ENCODE results near the gene FGD4. TPM values are rescaled to one million over a fixed set of nuclear protein-coding genes. Genes with fewer than 3 reads are reported as not detected.

FGD4 gene
- total and polyA plus RNA-seq, 2 of the 4 experiments (the other 2 are of a cell fraction) = 2.1 to 8.8 TPM

GRCh38 chr12:32377344-32378055, 21.9 kb upstream of the FGD4 start:
- Histone ChIP-seq H3K4ac (ENCODE audit: low read depth, low read length) (no peak overlapping the region), H4K20me1 (ENCODE audit: insufficient read depth, low read length) (no peaks in the 10 kb centered on the region), H3K27ac (ENCODE audit: insufficient read depth, low read length) (no peak overlapping the region), H3K23ac (ENCODE audit: low read depth, low read length) (no peak overlapping the region), H3K56ac (ENCODE audit: extremely low read depth, insufficient read depth, low read length) (no peak overlapping the region), H2BK15ac (ENCODE audit: low read depth, low read length) (no peak overlapping the region), H2AFZ (replicated peaks; ENCODE audit: low read length, poor library complexity) (no peak overlapping the region), H4K5ac (ENCODE audit: low read depth, low read length) (no peak overlapping the region), H4K8ac (ENCODE audit: low read depth in 2 of 2, low read length in 2 of 2) (no peak overlapping the region), H3K9me3 (ENCODE audit: control insufficient read depth, insufficient read depth, low read length) (no peaks in the 10 kb centered on the region), H3K4me1 (ENCODE audit: control insufficient read depth, insufficient read depth, low read length) (no peaks in the 10 kb centered on the region), H3K9me1 (ENCODE audit: insufficient read depth, low read length) (no peaks in the 10 kb centered on the region), H3K9ac (ENCODE audit: low read depth, low read length) (no peak overlapping the region), H3K14ac (replicated peaks; ENCODE audit: low read depth, low read length) (no peak overlapping the region), H4K91ac (ENCODE audit: insufficient read depth, low read depth, low read length) (no peak overlapping the region), H3K4me3 (ENCODE audit: insufficient read depth, low read depth, low read length) (no peak overlapping the region), H2AK9ac (replicated peaks; ENCODE audit: low read depth, low read length, poor library complexity) (no peak overlapping the region), H3K4me2 (ENCODE audit: low read depth, low read length) (no peak overlapping the region), H3K79me1 (ENCODE audit: low read depth in 1 of 2, low read length in 2 of 2) (no peaks in the 10 kb centered on the region), H2BK5ac (ENCODE audit: low read depth, low read length, poor library complexity, severe bottlenecking) (no peak overlapping the region), H2BK120ac (ENCODE audit: low read depth, low read length) (no peak overlapping the region), H2AK5ac (ENCODE audit: low read depth, low read length) (no peak overlapping the region), H3K18ac (ENCODE audit: low read depth, low read length) (no peak overlapping the region), H2BK20ac (ENCODE audit: low read depth, low read length) (no peak overlapping the region), H3K36me3 (ENCODE audit: control insufficient read depth, insufficient read depth, low read length) (no peaks in the 10 kb centered on the region; the same call in 1 of the 2 replicates), H3K27me3 (ENCODE audit: control insufficient read depth, insufficient read depth, low read length) (no peaks in the 10 kb centered on the region)
- BruUV-seq (replicated peaks) = no TSS peak
- no peak for TF ChIP-seq BHLHE40 (IDR thresholded peaks at IDR 0.05; ENCODE audit: low read depth, low read length)
- TF ChIP-seq SMC3 (IDR thresholded peaks at IDR 0.05; ENCODE audit: low read depth, low read length) = no peak
- TF ChIP-seq RCOR1 (IDR thresholded peaks at IDR 0.05; ENCODE audit: insufficient replicate concordance, low read length) = no peak
- no peak for TF ChIP-seq USF2 (IDR thresholded peaks at IDR 0.05; ENCODE audit: low read depth, low read length)
- no peak for TF ChIP-seq POLR2A (IDR thresholded peaks at IDR 0.05; ENCODE audit: low read depth, low read length)
- TF ChIP-seq MAZ (IDR thresholded peaks at IDR 0.05; ENCODE audit: borderline replicate concordance, low read depth, low read length) = no peak
- TF ChIP-seq NFE2L2 (IDR thresholded peaks at IDR 0.05; ENCODE audit: low read depth, low read length) = no peak
- no peak for TF ChIP-seq MAFK (IDR thresholded peaks at IDR 0.05; ENCODE audit: low read depth, low read length)
- TF ChIP-seq ELK1 (IDR thresholded peaks at IDR 0.05; ENCODE audit: borderline replicate concordance, low read depth, low read length) = no peak
- no peak for TF ChIP-seq CEBPB (IDR thresholded peaks at IDR 0.05; ENCODE audit: low read depth, low read length)
- TF ChIP-seq CTCF (conservative IDR thresholded peaks at IDR 0.05; ENCODE audit: low read depth, low read length) = no peak
- no peak for TF ChIP-seq CHD1 (IDR thresholded peaks at IDR 0.05; ENCODE audit: low read depth, low read length)
- no peak for TF ChIP-seq RFX5 (IDR thresholded peaks at IDR 0.05; ENCODE audit: low read depth, low read length)
- TF ChIP-seq FOS (IDR thresholded peaks at IDR 0.05; ENCODE audit: low read depth, low read length) = no peak
- TF ChIP-seq RAD21 (IDR thresholded peaks at IDR 0.05; ENCODE audit: low read length) = no peak
- TF ChIP-seq MXI1 (IDR thresholded peaks at IDR 0.05; ENCODE audit: borderline replicate concordance, low read depth, low read length) = no peak
- 42% methylated on average over 3 of the region's 12 CpGs; no CpG with 5 or more reads in 1 of the 2 experiments for WGBS, 2 experiments (ENCODE audit: extremely low coverage in 2 of 2, insufficient read length in 1 of 2)
- in situ Hi-C loops (cut with MboI; ENCODE audit: low sequenced_read_pairs) (no loop called here), intact Hi-C loops (cut with micrococcal nuclease) (no loop called here), dilution Hi-C loops (cut with HindIII; ENCODE audit: low sequenced_read_pairs, unreplicated experiment) (no loop called here)
- POLR2A ChIA-PET (ENCODE audit: unreplicated experiment) = no interaction called here
- DNase-seq (no peak), ATAC-seq (ENCODE audit: low read depth) (no peak)
- CTCF ChIA-PET = no interaction called here

Data from IMR-90 (cell line).